ENCODE results near the gene AMOTL1. TPM values are rescaled to one million over a fixed set of nuclear protein-coding genes. Genes with fewer than 3 reads are reported as not detected.
"Not testable (repeated sequence)": the region's sequence is repeated elsewhere in the genome, so short reads cannot be mapped to it uniquely, and the experiment has no call there.

AMOTL1 gene
- total RNA-seq, 2 donors from 2014 or later, result 3.3 to 14.2 TPM

DNA sequence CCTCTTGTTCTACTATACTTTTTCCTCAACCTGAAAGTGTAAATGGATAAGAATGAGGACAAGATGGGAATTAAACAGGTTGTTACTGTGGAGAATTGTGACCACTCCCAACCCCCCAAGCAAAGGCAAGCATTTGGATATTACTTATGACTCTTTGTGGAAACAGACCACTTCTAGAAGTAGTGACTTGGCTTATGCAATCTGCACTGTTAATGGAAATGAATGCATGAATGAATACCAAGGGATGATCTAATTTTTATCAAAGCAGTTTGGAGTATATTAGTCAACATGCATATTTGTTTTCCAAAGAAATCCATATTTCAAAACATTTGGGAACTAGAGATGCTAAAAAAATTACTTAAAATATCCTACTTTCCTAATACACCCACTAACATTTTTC is 35.3 kb downstream of the AMOTL1 start:
- DNase-seq (no peak), ATAC-seq (no peak)
- intact Hi-C loops (cut with DNase I, micrococcal nuclease), result no loop called here

DNA sequence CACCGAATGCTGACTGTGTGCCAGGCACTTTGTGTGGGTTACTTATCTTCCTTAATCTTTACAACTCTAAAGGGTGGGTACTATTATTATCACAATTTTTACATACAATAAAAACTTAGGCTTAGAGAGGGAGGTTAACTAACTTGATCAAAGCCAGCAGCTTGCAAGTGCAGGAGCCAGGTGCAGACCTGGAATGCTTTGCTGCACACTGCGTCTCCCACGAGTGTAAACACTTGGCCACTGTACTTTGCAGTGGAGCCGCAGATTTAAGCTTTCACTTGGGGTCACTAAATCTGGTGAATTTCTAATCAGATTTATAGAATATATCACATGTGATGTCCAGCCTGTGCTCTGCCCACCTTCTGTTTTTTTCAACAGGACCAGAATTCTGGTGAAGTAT is 36.7 kb downstream of the AMOTL1 start:
- ATAC-seq (no peak), DNase-seq (no peak)
- intact Hi-C loops (cut with DNase I, micrococcal nuclease), result no loop called here

DNA sequence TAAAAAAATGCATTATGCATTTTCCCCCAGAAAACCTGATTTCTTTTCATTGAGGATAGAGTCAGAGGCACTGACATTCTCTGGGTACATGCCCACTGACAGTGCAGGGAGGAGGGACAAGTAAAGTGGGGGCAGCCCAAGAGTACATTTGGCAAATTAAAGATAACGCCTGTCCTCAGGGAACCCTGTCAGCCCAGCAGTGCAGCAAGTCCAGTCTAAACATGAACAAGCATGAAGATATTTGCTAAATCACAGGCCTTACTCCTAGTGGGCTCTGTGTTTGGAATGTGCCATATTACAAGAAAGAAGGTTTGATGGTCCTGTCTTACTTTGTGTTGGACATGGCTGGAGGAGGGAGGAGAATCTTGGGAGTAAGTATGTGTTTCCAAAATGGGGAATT is 37.9 kb downstream of the AMOTL1 start:
- DNase-seq (no peak), ATAC-seq (no peak)
- intact Hi-C loops (cut with DNase I, micrococcal nuclease), result no loop called here

DNA sequence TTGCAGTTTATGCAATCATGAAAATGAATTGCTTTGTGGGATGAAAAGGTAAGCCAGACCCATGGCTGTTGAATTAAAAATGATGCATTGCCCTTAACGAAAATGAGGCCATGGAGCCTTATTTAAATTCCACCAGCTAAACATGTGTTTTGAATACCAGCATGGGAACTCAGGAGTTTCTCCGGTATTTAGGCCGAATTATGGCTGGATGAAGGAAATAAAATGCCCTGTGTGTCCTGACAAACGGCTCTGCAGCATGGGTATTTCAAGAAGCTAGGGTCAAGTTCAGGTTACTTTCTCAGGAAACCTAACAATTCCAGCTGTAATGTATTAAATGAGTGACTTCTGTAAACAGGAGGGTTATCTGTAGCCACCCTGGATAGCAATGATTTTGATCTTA is 38.3 kb downstream of the AMOTL1 start:
- ATAC-seq, result no peak
- no peak for DNase-seq
- intact Hi-C loops (cut with DNase I, micrococcal nuclease), result no loop called here

DNA sequence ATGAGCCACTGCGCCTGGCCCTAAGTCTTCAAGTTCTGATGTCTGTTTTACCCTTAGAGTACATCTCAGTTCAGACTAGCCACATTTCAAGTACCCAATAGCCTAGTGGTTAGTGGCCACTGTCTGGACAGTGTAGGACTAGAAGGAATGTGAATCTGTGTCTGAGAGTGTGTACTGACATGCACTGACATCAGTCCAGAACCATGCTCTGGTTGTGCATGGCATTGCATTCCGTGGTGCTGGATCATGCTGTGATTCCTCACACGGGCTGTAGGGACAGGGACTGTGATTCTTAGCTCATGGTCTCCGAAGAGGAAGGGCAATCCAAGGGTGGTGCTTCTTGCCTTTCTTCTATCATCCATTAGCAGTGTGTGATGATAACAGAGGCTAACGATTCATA is 41.1 kb downstream of the AMOTL1 start:
- no peak for DNase-seq
- intact Hi-C loops (cut with DNase I, micrococcal nuclease), result no loop called here
- no peak for ATAC-seq

DNA sequence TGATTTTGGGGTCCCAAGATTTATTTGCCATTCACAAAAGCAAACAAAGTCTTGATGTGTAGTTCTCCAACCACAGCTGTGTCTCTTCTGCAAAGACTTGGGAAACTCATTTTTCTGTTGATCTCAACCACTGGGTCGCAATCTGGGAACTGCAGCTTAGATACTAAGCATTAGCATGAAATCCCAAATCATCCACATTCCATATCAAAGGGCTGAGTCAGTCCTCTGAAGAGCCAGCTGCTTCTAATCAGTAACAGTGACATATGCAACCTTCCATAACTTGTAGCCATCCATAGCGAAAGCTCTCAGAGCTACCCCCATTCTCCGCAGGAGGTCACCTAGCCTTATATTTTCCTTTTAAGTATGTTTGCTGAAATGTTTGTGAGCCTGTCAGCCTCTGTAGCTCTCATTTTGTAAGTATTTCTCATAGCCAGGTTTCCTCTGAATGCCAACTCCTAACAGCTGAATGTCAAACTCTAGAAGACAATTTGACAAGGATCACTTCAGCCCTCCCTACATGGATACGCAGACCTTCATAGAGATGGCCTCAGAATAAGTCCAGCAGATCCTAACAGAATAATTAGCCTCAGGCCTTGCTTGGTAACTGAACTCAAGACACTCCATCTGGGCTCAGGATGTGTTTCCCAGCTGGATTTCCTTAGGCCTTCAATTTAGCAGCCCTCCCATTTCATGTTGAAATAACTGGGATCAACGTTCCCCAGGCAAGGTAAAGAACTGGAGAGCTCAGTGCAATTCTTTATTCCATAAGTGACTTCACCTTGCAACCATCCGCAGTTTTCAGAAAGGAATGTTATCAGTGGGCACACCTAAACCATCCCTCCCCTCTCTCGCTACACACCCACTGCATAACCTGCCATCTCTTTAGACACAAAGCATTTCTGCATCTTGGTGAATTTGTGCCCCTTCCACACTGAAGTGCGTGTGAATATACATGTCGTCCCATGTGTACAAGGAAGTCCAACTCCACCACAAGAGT is 44.9 kb downstream of the AMOTL1 start:
- ATAC-seq; intact Hi-C loops (cut with DNase I, micrococcal nuclease); DNase-seq: not testable (repeated sequence)

DNA sequence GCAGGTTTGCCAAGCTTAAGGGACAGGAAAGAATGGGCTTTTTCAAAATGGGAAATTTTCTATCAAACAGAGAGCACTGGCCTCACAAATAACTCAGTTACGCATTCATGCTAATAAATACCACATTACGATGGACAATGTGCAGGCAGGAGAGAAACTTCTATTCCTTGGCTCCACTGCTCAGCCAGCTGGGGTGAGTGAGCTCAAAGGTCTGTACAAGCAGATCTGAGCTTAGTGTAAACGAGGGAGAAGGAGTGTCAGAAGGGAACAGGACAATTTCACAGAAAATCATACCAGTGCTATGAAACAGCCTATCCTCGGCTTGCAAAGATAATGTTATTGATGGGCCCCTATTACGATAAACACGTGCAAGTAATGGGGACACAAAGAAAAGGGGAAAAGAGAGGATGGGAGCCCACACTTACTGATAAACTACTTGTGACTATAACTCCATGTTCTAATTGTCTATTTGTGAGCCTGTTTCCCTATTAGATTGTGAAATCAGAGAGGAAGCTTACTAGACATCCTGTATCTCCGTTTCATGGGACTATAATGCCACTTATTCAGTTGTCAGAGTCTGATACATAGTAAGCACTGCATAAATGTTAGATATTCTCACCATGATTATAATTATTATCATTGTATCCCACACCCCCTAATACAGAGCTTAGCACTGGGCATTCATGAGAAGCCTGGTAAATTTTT is 46.3 kb downstream of the AMOTL1 start:
- DNase-seq, result no peak
- ATAC-seq, result no peak
- intact Hi-C loops (cut with DNase I, micrococcal nuclease), result no loop called here

DNA sequence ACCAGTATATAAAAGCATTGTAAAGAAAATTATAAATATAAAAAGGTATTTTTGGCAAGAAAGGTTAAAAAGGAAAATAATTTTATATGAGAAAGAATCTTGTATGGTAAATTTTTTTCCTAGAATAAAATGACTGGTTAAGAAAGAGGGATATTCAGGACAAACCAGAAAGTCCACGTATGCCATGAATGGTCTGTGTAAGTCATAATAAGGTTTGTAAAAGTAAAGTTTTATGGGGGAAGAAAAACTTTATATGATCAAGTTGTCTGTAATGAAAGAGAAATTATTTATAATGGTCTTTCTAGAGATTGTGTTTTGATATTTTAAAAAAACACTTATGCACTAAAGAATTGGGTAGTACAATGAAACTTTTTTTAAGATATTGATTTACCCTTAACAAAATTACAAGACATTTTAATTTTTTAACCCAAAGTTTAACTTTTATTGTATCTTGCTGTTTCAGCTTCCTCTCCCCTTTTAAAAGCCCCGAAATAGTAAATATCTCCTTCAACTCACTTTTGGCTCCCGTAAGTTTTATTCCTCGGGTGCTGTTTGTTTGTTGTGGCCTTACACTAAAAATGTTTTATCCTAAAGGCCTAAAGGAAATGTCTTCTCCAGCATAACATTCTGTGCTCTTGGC is 47.7 kb downstream of the AMOTL1 start:
- intact Hi-C loops (cut with DNase I, micrococcal nuclease), result no loop called here
- DNase-seq, result no peak
- ATAC-seq, result no peak

DNA sequence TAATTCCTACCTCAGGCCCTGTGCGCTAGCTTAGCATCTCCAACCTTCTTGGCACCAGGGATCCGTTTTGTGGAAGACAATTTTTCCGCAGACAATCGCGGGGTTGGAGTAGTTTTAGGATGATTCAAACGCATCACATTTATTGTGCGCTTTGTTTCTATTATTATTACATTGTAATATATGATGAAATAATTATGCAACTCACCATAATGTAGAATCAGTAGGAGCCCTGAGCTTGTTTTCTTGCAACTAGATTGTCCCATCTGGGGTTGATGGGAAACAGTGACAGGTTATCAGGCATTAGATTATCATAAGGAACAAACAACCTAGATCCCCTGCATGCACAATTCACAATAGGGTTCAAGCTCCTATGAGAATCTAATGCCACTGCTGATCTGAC is 52.3 kb downstream of the AMOTL1 start:
- no peak for DNase-seq
- intact Hi-C loops (cut with DNase I, micrococcal nuclease), result no loop called here
- ATAC-seq, result no peak

DNA sequence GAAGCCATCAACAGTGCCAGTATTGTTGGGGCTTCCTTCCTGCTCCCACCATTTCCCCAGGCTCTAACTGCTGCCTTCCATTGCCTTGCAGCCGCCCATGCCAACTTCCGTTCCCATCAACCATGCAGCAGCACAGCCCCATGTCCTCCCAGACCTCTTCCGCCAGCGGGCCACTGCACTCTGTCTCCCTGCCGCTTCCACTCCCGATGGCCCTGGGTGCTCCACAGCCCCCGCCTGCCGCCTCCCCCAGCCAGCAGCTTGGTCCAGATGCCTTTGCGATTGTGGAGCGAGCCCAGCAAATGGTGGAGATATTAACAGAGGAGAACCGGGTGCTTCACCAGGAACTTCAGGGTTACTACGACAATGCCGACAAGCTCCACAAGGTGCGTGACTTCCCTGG is 53.3 kb downstream of the AMOTL1 start:
- no peak for ATAC-seq
- intact Hi-C loops (cut with DNase I, micrococcal nuclease), result no loop called here
- no peak for DNase-seq

DNA sequence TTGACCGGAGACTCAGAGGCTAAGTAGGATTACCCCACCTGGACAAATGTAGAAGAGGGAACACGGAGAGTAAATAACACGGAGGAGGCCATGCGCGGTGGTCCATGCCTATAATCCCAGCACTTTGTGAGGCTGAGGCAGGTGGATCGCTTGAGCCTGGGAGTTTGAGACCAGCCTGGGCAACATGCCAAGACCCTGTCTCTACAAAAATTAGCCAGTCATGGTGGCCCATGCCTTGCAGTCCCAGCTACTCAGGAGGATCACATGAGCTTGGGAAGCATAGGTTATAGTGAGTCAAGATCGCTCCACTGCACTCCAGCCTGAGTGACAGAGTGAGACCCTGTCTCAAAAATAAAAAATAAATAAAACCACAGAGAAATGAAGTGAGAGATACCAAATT is 53.9 kb downstream of the AMOTL1 start:
- ATAC-seq (no peak), DNase-seq (no peak)
- intact Hi-C loops (cut with DNase I, micrococcal nuclease), result no loop called here

DNA sequence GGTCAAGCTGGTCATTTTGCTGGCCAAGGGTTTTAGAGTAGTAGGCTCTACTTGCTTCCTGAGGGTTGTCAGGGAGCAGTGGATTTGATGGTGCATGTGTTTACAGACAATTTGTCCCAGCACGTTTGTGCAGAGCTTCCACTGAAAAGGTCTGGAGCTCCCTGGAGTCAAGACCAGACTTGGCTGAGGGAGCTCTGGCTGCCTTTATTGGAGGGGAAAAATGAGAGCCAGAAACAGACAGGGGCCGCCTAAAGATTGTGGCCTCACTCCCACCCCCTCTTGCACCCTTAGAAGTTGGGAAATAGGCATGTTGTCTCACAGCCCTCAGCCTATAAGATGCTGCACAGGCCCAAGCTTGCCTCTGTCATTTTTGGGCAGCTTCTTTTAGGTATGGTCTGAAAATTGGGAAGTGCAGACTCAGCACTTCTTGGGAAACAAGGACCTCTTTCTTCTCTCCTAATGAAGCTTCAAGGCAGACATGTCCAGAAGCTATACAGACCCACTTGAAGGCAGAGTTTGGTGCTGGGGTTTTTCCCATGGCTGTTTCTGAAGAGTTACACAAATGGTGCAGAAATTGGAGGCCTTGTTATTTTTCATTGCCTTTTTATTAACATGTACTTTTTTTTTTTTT is 55.1 kb downstream of the AMOTL1 start:
- DNase-seq (no peak), ATAC-seq (no peak)
- intact Hi-C loops (cut with DNase I, micrococcal nuclease), result no loop called here

DNA sequence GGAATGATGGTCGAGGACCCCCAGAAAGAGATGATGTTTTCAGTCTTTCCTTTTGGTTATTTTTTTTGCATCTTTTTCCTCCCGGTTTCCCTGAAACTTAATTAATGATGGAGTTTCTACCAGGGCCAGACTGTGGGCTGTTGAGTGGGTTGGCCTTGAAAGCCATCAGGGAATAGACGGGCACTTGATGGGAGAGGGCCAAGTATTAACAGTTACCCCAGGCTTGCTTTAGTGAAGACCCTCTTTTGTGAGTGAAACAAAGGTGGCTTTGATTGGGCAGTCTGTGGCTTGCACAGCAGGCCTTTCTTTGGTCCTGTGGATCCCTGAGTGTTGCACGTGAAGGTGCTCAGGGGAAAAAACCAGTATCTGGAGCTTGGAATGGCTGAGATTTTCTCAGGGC is 56.9 kb downstream of the AMOTL1 start:
- DNase-seq (no peak), ATAC-seq (no peak)
- intact Hi-C loops (cut with DNase I, micrococcal nuclease), result no loop called here

DNA sequence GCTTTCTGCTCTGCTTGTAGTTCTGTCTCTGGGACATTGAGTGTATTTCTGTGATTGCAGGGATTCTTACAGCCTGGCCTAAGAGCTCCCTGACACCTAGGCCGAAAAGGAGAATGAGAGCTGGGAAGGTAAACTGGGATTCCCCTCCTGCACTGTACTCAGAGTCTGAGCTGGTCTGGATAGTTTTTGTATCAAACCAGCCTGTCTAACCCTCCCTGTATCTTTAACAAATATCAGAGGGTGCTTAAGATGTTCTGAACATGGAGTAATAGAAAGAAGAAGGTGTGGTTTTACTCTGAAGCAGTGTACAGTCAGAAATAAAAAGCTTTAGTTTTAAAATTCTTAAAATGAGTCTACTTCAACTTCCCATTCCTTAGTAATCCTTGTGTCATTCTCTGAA is 57.3 kb downstream of the AMOTL1 start:
- ATAC-seq (no peak), DNase-seq (no peak)
- intact Hi-C loops (cut with DNase I, micrococcal nuclease), result no loop called here

DNA sequence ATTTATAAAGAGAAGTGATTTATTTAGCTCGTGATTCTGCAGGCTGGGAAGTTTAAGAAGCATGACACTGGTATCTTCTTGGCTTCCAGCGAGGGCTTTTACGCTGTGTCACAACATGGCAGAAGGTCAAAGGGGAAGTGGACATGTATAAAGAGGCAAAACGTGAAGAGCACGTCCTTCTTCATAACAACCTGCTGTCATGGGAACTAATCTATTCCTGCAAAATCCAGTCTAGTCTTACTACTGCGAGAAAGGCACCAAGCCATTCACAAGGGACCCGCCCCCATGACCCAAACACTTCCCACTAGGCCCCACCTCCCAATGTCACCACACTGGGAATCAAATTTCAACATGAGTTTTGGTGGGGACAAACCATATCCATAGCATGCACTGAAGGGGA is 58.3 kb downstream of the AMOTL1 start:
- DNase-seq (no peak), ATAC-seq (no peak)
- intact Hi-C loops (cut with DNase I, micrococcal nuclease), result no loop called here

DNA sequence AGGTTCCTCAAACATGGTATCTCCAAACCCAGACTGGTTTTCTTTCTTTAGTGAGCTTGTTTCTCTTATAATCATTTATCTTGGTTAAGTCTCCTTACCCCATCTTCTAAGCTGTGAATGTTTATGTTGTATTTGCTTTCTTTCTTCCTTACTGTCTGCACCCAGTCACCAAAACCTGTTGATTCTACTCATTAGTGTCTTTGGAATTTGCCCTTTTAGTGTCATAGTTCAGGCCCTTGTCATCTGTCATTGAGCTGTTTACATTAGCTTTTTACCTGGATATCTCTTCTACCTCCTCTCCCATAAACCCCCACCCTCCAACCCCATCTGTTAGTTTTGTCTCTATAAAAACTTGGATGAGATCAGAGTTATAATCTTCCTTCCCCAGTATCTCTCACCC is 59.9 kb downstream of the AMOTL1 start:
- no peak for ATAC-seq
- intact Hi-C loops (cut with DNase I, micrococcal nuclease), result no loop called here

DNA sequence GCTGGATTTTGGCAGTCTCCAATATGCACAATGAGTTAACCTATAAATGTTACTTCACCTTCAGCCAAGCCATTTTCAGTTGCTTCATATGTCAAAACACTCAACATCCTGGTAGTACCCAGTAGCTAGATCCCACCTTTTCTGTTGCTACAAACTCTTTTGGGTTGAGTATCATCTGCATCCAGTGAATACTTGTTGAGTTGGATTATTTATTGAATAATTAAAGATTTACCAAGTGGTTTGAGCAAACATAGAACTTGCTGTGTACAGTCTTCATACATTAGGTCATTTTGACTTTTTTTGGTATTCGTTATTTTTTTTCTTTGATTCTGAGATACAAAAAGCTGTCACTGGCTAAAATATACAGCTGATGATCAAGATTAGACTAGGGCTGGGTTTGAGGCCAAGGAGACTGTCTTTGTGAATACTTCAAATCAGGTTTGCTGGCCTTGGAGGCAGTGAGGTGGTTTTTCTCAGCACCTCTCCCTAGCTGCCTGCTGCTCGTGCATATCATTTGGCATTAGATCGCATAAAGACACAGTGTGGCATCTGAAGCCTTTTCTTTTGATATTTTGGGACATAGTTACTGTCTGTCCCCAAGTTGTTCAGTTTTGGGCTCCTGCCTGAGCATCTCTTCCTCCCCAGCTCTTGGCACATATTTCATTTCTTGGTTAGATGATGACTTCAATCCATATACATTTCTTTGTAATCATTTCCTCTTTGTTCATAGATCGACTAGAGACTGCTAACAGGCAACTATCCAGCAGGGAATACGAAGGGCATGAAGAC is 62.8 kb downstream of the AMOTL1 start:
- DNase-seq, result no peak
- no peak for ATAC-seq
- intact Hi-C loops (cut with DNase I, micrococcal nuclease), result no loop called here

More for the DNA sequence above, 59.9 kb downstream of the AMOTL1 start:
- no peak for DNase-seq

DNA sequence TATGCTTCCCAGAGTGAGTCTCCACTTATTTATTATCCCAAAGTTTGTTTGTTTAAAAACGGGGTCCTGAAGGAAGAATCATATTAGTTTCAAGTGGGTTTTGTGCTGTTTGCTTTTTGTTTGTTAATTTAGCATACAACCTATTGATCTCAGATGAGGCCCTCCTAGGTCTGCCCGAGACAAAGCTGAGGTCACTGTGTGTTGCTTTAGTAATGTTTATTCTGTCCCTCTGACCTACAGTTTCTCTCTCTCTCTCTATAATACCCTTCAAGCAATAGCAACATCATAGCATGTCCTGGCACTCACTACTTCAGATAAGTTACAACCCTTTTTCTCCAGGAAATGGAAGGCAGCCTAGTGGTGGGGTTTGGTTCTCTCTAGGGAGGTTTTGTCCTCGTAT is 63.4 kb downstream of the AMOTL1 start:
- DNase-seq (no peak), ATAC-seq (no peak)
- intact Hi-C loops (cut with DNase I, micrococcal nuclease), result no loop called here

Measured in left colon (tissue), 2 donors.